GM21529 (cell line): ENCODE results near the gene BIN2.
A peak's percentile ranks its signal among the peaks of the same experiment; 100 is the strongest.
"Not testable (repeated sequence)": the region's sequence is repeated elsewhere in the genome, so short reads cannot be mapped to it uniquely, and the experiment has no call there.

ENCODE experiments used
- ATAC-seq: cut with Tn5 transposase; IDR thresholded peaks from one replicate; pipeline ENCODE4 v1.9.1; 2021; ENCODE audit not compliant: unreplicated experiment

Gene BIN2

DNA sequence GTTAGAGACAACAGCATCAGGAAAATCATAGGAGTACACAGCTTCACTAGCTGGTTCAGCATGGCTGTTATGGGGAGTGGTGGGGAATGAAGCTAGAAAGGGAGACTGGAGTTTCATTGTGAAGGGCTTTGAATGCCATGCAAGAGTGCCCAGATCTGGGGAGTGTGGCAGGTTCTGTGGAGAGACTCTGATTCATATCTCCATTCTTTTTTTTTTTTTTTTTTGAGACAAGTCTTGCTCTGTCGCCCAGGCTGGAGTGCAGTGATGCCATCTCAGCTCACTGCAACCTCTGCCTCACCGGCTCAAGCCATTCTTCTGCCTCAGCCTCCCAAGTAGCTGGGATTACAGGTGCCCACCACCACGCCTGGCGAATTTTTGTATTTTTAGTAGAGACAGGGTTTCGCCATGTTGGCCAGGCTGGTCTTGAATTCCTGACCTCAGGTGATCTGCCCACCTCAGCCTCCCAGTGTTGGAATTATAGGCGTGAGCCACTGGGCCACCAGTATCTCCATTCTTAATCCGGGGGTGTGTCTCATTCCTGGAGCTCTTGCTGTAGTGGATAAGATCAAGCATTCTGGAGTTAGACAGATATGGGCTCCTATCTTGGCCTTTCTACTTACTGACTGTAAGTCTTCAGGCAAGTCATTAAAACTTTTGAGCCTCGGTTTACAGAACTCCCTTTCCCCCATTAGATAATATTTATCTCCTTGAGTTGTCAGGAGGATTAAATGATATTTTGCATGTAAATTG, 5.7 kb downstream of the BIN2 start:
- not testable (repeated sequence) for ATAC-seq

DNA sequence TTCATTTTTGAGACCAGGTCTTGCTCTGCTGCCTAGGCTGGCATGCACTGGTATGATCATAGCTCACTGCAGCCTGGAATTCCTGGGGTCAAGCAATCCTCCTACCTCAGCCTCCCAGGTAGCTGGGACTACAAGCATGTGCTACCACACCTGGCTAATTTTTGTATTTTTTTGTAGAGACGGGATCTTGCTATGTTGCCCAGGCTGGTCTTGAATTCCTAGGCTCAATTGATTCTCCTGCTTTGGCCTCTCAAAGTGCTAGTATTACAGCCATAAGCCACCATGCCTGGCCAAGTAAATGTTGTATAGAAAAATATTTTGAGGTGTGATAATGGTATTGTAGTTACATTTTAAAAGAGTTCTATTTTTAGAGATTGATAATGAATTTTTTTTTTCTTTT, 12.6 kb downstream of the BIN2 start:
- no peak for ATAC-seq

DNA sequence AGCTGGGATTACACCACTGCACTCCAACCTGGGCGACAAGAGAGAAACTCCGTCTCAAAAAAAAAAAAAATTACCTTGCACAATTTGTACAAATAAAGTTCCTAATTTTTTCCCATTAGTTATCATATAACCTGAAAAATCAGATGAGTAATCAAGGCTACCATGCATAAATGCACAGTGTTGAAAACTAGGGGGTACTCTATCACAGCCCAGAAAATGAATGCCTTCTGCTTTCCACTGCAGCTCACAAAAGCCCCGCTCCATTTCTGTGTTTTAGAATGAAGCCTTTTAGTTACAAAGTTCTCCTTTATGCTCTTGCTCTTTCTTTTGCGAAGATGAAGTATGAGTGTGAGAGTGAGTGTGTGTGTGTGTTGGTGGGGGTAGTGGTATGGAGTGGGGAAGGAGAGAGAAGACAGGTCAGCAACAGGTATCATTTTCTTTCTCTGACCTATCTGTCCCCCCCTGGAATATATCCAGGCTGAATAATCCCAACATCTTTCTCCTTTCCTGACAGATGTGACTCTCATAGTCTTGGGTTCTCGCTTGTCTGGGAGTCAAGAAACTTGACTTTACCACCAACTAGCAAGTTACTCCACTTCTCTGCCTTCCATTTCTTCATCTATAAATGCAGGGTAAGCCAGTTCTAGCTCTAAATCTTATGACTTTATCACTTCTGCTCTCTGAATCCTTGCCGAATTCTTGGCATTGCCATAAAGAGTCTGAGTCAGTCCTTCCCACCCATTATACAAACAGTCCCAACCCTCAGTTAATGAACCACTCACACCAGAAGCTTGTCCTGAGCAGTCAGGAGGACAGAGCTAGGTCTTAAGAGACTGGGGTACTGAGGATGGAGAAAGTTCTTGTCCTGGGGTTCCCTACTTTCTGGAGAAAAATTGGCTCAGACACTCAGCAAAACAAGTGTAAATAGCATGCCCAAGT, 16.1 kb downstream of the BIN2 start:
- ATAC-seq: no peak

DNA sequence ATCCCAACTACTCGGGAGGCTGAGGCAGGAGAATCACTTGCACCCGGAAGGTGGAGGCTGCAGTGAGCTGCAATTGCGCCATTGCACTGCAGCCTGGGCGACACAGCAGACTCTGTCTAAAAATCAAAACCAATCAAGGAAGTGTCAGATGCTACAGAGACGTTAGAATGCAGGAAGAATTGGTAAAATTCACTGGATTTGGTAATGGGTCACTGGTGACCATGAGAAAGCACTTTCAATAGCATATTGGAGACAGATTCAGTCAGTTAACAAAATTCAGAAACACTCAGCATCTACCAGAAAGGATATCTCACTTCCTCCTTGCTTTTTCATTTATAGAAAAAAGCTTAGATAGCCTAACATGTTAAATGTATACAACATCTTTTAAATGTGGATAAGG, 17.5 kb downstream of the BIN2 start:
- ATAC-seq: no peak

DNA sequence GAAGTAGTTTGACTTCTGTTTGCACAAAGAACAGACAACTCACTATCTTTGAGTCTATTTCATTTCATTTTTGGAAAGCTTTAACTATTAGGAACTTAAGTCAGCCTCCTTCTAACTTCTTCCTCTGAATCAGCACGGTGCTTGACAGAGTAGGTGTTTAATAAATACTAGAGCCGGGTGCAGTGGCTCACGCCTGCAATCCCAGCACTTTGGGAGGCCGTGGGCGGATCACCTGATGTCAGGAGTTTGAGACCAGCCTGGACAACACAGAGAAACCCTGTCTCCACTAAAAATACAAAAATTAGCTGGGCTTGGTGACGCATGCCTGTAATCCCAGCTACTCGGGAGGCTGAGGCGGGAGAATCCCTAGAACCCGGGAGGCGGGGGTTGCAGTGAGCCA, 23.2 kb downstream of the BIN2 start:
- not testable (repeated sequence) for ATAC-seq

DNA sequence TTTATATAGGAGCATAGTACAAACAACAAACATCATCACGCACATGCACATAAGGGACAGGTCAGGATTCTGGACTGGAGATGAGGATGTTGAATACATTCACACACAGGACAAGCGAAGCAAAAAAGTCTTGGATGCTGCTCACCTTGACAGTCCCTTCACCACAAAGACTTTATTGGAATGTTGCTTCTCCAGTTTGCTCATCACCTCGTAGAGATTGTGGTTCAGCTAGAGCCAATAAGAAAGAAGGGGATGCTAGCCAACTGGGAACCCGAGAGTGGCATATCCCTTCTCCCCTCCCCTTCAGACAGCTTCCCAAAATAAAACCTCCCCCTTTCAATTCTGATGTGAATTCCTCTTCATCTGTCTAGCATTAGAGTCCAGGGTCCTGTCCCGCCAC, 28.3 kb downstream of the BIN2 start:
- no peak for ATAC-seq

DNA sequence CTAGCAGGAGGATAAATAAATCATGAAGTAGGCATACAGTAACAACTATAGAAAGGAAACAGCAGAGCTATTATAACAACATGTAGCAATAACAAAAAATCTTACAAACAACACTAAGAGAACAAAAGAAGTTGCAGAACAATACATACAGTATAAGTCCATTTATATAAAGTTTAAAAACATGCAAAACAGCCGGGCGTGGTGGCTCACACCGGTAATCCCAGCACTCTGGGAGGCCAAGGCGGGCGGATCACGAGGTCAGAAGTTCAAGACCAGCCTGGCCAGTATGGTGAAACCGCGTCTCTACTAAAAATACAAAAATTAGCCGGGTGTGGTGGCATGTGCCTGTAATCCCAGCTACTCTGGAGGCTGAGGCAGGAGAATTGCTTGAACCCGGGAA, 29.9 kb downstream of the BIN2 start:
- not testable (repeated sequence) for ATAC-seq

DNA sequence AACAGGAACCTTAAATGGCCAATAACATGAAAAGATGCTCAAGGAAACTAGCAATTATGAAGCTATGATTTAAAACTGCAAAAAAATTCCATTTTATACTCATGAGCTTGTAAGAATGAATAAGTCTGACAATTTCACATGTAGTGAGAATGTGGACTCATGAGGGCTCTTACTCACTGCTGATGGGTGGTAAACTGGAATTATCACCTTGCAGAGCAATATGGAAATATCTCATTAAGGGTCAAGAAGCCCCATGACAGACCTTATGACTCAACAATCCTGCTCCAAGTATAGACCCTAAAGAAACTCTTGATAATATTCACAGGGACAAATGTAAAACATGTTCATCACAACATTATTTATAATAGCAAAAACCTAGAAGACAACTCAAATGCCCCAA, 30.3 kb downstream of the BIN2 start:
- ATAC-seq: no peak

DNA sequence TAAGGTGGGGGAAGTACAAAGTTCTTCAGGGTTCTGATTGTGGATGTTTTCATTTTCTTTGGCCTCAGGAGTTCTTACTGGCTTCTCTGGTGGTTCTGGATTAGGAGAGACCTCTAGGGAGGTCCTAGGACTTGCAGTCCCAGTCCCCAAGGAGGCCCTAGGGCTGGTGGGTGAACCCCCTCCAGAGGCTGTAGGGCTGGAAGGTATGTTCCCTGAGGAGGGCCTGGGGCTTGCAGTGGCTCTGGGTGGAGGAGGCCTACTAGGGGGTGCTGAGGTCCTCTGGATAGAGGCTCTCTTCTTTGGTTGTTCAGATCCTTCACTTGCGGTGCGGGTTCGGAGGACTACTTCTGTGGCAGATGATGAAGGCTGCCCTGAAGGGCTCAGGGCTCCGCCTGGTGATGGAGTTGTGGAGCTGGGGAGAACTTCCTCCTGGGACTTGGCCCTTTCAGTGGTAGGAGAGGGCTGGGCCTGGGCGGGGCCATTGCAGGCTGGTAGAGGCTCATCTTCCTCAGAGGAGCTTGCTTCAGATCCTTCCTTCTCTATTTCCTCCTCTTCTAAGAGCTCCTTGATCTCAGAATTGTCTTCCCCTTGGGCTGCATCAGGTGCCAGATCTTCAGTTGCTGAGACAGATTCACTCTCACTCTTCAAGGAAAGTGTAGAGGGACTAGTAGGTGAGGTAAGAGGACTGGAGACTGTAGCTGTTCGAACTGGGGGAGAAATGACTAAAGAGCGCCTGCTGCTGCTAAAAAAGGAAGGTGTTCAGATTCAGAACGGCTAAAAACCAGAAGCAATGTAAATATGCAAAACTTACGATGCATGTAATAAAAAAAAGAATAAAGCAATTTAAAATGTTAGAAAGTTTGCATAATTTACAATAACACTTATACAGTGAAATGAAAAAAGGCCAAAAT, 32.1 kb downstream of the BIN2 start:
- ATAC-seq: not testable (repeated sequence)

DNA sequence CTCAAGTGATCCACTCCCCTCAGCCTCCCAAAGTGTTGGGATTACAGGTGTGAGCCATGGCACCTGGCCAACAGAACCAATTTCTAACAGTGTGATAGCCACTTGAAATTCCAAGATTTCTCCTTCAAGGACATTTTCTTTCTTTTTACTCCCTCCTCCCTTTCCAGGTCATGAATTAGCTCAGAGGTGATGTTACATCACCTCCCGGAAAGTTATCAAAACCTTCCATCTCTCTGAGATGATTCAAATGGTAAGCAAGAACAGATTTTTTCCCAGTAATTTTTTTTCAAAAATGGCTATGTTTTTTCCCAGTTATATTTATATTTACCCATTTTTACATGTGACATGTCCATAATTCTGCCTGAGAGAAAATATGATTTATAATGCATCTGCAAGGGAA, 38.1 kb downstream of the BIN2 start:
- ATAC-seq: no peak

DNA sequence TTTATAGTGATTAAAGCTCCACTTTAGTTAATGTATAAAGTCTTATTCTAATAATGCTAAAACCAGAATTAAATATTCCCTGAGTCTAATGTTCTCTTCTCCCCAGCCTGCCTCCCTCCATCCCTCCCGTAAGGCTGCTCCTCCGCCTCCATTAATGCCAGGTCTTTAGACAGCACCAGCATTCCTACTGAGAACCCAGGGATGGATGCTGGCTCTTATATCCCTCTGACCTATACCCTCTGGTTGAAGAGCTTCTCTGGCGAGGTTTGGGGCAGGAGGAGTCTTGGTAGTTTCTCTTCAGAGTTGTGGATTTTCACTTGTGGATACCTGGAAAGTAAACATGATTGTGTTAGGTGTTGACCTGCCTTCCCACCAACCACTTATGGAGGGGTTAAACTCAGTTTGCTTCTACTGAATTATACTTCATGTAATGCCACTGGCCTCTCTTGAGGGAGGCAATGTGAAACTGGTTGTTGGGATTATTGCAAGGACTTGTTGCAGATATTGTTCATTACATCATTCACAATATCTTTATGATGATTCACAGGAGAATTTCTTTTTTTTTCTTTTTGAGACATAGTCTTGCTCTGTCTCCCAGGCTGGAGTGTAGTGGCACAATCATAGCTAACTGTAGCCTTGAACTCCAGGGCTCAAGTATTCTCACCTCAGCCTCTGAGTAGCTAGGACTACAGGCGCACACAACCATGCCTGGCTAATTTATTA, 42.6 kb downstream of the BIN2 start:
- no peak for ATAC-seq

DNA sequence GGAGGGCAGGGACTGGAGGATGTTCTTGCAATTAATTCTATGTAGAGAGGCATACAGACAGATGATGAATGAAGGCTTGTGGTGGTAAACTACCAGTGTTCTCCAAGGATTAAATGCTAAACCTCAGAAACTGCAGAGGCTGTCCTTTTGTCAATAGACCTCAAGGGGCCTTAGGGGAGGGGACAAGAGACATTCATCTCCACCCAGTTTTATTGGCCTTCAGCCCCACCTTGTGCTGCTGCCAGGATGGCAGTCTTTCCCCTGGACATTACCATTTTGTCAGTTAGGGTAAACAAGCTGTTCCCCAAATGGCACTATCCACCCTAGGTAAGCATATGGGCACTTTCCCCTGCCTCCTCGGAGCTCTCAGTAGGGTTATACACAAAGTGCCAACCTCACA, 48.9 kb downstream of the BIN2 start:
- ATAC-seq: no peak

DNA sequence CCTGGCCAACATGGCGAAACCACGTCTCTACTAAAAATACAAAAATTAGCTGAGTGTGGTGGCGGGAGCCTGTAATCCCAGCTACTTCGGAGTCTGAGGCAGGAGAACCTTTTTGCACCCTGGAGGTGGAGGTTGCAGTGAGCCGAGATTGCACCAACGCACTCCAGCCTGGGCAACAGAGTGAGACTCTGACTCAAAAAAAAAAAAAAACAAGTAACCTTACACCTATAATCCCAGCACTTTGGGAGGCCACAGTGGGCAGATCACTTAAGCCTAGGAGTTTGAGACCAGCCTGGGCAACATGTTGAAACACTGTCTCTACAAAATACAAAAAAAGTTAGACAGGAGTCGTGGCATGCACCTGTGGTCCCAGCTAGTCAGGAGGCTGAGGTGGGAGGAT, 51.2 kb downstream of the BIN2 start:
- not testable (repeated sequence) for ATAC-seq

DNA sequence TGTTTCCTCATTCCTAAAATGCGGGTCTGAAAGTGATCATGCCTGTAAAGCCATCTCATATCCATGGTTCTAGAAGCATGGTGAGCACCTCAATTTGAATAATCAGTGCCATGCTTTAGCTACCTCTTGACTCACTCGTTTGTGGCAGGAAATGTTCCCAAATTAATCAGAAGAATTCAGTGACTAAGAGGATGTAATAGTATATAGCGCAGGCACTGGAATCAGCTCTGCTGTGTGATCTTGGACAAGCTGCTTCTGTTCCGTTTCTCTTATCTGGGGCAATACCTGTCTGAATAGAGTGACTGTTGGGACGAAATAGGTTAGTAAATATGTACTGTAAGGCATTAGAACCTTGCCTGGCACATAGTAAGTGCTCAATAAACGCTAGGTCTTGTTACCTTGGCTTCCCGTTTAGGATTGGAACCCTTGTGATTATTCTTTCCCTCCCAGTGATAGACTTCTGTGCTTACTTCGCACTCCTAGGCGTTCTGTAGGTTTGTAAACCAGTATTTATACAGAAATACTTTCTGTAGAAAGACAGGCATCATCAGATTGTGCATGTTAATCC, 52.9 kb downstream of the BIN2 start:
- no peak for ATAC-seq

DNA sequence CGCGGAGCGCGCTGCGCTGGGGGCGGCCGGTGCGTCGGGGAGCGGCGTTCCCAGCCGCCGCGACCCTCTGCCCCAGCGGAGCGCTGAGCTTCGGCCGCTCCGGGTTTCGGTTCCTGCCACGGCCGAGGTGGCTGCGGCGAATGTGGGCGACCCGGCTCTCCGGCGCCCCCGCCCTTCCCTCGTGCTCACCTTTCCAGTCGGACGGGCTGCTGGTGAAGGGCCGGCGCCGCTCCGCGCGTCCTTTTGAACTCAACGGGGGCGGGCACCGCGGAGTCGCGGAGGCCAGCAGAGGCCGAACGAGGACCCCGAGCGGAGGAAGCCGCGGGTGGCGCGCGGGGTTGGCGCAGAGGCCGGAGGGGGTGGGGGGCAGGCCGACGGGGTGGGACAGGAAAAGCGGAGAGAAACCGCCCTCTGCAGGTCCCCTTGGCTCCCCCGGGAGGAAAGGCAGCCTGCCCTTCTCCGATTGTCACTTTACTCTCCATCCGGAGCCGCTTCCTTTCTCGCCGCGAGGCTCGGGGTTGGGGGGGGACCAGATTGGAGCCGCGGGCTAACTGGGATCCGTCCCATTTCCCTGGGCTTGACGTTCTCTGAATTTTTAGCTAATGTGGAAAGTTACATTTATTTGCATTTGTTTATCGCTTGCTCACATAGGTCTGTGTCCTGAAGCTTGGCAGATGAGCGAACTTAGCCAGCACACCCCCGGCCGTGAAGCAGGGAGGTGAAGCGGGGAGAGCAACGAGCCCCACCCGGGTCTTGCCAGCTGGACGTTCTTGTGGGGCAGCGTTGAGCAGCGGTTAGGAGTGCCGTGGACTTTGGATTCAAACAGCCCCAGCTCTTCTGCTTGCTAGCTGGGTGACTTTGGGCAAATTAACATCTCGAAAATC, 53.7 kb downstream of the BIN2 start, which contains the start of gene SMAGP:
Gene SMAGP (minus strand): TSS at position 349 of the 884 bp plus-strand sequence. CDS start 1,137 bp downstream, outside the sequence.
- ATAC-seq: peak; percentile 74

DNA sequence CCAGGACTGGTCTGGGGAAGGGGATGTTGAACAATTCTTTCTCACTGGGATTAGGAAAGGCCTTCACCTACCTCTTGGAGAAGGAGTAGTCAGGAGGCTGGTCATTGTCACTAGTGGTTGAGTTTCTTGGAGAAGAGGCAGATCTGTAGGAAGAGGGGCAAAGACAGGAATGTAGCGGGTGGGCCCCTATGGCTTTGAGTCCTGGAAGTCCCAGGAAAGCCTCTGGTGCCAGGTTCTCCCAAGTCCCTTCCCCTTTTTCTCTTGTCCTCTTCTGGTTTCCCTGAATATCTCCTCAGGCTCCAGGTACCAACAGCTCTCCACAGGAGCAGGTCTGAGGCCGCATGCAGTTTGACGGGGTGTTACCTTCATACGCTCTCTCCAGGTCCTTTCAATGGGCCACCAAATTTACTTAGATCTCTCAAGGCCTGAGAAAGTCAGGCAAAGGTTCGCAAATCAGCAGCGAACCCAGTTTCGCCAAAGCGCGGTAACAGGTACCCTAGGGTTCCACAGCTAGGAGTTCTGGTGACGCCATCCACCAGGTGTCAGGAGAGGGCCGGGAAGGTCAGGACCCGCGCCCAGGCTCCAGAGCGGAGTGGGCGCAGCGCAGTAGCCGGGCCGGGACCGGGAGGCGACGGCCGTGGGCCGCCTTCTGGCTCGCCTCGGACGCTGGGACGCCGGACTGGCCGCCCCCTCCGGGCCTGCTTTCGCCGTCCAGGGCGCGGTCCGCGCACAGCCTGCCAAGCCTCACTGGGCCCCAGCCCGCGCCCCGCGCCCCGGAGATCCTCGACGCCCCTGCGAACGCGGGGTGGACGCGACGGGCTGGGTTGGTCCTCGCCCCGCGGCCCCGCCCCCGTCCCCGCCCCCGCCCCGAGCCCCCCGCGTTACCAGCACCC, 54.6 kb downstream of the BIN2 start:
- ATAC-seq: peak; percentile 36

DNA sequence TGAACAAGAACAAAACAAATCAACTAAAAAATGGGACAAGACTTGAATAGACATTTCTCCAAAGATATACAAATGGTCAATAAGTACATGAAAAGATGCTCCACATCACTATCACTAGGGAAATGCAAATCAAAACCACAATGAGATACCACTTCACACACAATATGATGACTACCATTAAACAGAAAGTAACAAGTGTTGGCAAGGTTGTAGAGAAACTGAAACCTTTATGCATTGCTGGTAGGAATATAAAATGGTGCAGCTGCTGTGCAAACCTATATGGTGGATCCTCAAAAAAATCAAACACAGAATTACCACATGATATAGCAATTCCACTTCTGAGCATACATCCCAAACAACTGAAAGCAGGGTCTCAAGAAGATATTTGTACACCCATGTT, 59.0 kb downstream of the BIN2 start:
- ATAC-seq: no peak

DNA sequence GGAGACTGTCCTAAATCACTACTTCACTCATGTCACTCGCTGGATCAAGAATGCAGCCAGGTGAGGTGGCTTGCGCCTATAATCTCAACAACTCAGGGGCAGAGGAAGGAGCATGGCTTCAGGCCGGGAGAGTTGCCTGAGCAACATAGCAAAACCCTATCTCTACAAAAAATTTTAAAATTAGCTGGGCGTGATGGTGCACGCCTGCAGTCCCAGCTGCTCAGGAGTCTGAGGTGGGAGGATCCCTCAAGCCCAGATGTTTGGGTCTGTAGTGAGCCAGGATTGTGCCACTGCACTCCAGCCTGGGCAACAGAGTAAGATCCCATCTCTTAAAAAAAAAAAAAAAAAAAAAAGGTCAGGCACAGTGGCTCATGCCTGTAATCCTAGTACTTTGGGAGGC, 59.7 kb downstream of the BIN2 start:
- no peak for ATAC-seq
